ENCODE results near the gene POLG2. TPM values are rescaled to one million over a fixed set of nuclear protein-coding genes. Genes with fewer than 3 reads are reported as not detected.
"Not testable (repeated sequence)": the region's sequence is repeated elsewhere in the genome, so short reads cannot be mapped to it uniquely, and the experiment has no call there.

The POLG2 gene
- total and polyA plus RNA-seq, 9 of the 15 experiments (the other 6 are each of a cell fraction or from before 2014, with no cell fraction given): 13.4 to 44.8 (median 37.0) TPM

DNA sequence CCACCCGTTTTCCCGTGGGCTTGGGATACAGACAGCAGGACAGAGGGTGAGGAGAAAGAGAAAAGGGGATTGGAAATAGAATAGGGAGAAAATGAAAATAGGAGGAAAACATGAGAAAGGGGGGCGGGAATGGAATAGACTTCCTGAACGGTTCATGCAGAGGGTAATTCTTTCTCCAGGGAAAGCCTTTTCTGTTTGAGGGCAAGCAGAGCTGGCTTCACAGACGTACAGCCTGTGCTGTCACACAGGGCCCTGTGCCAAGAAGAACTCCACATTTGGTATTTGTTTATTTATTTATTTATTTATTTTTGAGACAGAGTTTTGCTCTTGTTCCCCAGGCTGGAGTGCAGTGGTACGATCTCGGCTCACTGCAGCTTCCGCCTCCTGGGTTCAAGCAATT, 35.9 kb downstream of the POLG2 start:
- Histone ChIP-seq H3K9ac (ENCODE audit: insufficient read depth in 1 of 2, low read depth in 2 of 2, low read length in 2 of 2) (no peak overlapping the region), H4K20me1 (replicated peaks; ENCODE audit: control insufficient read depth, insufficient read depth, low read length) (no peaks in the 10 kb centered on the region), H3K27me3 (ENCODE audit: control insufficient read depth in 2 of 2, insufficient read depth in 2 of 2, low read length in 2 of 2) (no peaks in the 10 kb centered on the region), H3K4me3 (no peak overlapping the region), H3K27ac (ENCODE audit: extremely low read depth, low read depth, low read length) (no peak overlapping the region), H3K36me3 (ENCODE audit: control insufficient read depth, insufficient read depth, low read length) (no peaks in the 10 kb centered on the region), H3K4me2 (ENCODE audit: insufficient read depth, low read length) (no peak overlapping the region), H3K9me1 (ENCODE audit: control insufficient read depth, insufficient read depth, low read length) (no peaks in the 10 kb centered on the region), H3K9me3 (replicated peaks; ENCODE audit: control insufficient read depth, insufficient read depth, low read depth, low read length) (no peaks in the 10 kb centered on the region), H2AFZ (ENCODE audit: low read depth, low read length) (no peak overlapping the region), H3K79me2 (ENCODE audit: control insufficient read depth, insufficient read depth, low read length) (no peaks in the 10 kb centered on the region), H3K4me1 (replicated peaks in 1 of 2; ENCODE audit: control insufficient read depth in 2 of 2, insufficient read depth in 2 of 2, low read length in 2 of 2) (no peaks in the 10 kb centered on the region)
- intact Hi-C loops (cut with micrococcal nuclease): no loop called here
- BruUV-seq (replicated peaks): no TSS peak
- in situ Hi-C loops (cut with MboI): no loop called here
- no peak for DNase-seq (ENCODE audit: extremely low read depth in 1 of 4, low spot score in 3 of 4)
- ATAC-seq: no peak
- 63% methylated on average over 8 of the region's 8 CpGs for WGBS (ENCODE audit: insufficient coverage, low coverage, missing lambda C conversion rate)
- TF ChIP-seq SAP30 (IDR thresholded peaks at IDR 0.05; ENCODE audit: borderline replicate concordance, insufficient read depth, low read depth, low read length, poor library complexity, severe bottlenecking) (no peak), PHF21A (IDR thresholded peaks at IDR 0.05; ENCODE audit: borderline replicate concordance, low read depth) (no peak), ARID2 (IDR thresholded peaks at IDR 0.05) (no peak), PYGO2 (tag; IDR thresholded peaks at IDR 0.05) (no peak), ZNF589 (CRISPR knock-in tag; IDR thresholded peaks at IDR 0.05; ENCODE audit: low read depth) (no peak), LCOR (CRISPR knock-in tag; IDR thresholded peaks at IDR 0.05) (no peak)
- TF ChIP-seq, protein P1, sequence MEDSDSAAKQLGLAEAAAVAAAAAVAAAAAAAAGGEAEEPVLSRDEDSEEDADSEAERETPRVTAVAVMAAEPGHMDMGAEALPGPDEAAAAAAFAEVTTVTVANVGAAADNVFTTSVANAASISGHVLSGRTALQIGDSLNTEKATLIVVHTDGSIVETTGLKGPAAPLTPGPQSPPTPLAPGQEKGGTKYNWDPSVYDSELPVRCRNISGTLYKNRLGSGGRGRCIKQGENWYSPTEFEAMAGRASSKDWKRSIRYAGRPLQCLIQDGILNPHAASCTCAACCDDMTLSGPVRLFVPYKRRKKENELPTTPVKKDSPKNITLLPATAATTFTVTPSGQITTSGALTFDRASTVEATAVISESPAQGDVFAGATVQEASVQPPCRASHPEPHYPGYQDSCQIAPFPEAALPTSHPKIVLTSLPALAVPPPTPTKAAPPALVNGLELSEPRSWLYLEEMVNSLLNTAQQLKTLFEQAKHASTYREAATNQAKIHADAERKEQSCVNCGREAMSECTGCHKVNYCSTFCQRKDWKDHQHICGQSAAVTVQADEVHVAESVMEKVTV (CRISPR knock-in tag; IDR thresholded peaks at IDR 0.05): no peak
- TF ChIP-seq, protein P2, sequence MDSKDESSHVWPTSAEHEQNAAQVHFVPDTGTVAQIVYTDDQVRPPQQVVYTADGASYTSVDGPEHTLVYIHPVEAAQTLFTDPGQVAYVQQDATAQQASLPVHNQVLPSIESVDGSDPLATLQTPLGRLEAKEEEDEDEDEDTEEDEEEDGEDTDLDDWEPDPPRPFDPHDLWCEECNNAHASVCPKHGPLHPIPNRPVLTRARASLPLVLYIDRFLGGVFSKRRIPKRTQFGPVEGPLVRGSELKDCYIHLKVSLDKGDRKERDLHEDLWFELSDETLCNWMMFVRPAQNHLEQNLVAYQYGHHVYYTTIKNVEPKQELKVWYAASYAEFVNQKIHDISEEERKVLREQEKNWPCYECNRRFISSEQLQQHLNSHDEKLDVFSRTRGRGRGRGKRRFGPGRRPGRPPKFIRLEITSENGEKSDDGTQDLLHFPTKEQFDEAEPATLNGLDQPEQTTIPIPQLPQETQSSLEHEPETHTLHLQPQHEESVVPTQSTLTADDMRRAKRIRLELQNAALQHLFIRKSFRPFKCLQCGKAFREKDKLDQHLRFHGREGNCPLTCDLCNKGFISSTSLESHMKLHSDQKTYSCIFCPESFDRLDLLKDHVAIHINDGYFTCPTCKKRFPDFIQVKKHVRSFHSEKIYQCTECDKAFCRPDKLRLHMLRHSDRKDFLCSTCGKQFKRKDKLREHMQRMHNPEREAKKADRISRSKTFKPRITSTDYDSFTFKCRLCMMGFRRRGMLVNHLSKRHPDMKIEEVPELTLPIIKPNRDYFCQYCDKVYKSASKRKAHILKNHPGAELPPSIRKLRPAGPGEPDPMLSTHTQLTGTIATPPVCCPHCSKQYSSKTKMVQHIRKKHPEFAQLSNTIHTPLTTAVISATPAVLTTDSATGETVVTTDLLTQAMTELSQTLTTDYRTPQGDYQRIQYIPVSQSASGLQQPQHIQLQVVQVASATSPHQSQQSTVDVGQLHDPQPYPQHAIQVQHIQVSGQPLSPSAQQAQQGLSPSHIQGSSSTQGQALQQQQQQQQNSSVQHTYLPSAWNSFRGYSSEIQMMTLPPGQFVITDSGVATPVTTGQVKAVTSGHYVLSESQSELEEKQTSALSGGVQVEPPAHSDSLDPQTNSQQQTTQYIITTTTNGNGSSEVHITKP (IDR thresholded peaks at IDR 0.05; ENCODE audit: partially characterized antibody): peak; percentile 8
- FAIRE-seq: no peak
- CTCF ChIA-PET (ENCODE audit: low intra/inter-chr PET ratio): no interaction called here
- POLR2A ChIA-PET: interaction anchor here (0.6 to 3.4 kb wide), 4 partner anchors 12 to 644 kb away, joined by 3 to 11 read pairs (median 4); partner anchors contain the start of gene MILR1

DNA sequence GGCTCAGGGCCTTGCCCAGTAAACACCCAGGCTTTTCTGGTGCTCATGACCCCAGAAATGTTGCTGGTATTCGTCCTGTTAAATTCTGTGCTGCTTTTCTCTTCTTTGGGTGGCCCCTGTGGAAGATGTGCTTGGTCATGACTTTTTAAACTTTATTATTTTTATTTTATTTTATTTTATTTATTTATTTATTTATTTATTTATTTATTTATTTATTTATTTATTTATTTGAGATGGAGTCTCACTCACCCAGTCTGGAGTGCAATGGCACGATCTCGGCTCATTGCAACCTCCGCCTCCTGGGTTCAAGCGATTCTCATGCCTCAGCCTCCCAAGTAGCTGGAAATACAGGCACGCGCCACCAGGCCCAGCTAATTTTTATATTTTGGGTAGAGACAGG, 37.0 kb downstream of the POLG2 start:
- FAIRE-seq; CTCF ChIA-PET (ENCODE audit: low intra/inter-chr PET ratio); H3K9ac ChIP-seq (ENCODE audit: insufficient read depth in 1 of 2, low read depth in 2 of 2, low read length in 2 of 2); BruUV-seq (replicated peaks); H2AFZ ChIP-seq (ENCODE audit: low read depth, low read length); in situ Hi-C loops (cut with MboI); H3K27ac ChIP-seq (ENCODE audit: extremely low read depth, low read depth, low read length); H4K20me1 ChIP-seq (replicated peaks; ENCODE audit: control insufficient read depth, insufficient read depth, low read length); H3K4me2 ChIP-seq (ENCODE audit: insufficient read depth, low read length); DNase-seq (ENCODE audit: extremely low read depth in 1 of 4, low spot score in 3 of 4); H3K9me3 ChIP-seq (replicated peaks; ENCODE audit: control insufficient read depth, insufficient read depth, low read depth, low read length); H3K36me3 ChIP-seq (ENCODE audit: control insufficient read depth, insufficient read depth, low read length); ATAC-seq; H3K27me3 ChIP-seq (ENCODE audit: control insufficient read depth in 2 of 2, insufficient read depth in 2 of 2, low read length in 2 of 2); H3K79me2 ChIP-seq (ENCODE audit: control insufficient read depth, insufficient read depth, low read length); H3K4me1 ChIP-seq (replicated peaks in 1 of 2; ENCODE audit: control insufficient read depth in 2 of 2, insufficient read depth in 2 of 2, low read length in 2 of 2); H3K4me3 ChIP-seq; H3K9me1 ChIP-seq (ENCODE audit: control insufficient read depth, insufficient read depth, low read length); intact Hi-C loops (cut with micrococcal nuclease): not testable (repeated sequence)
- POLR2A ChIA-PET: interaction anchor here (0.6 to 3.4 kb wide), 4 partner anchors 10 to 64 kb away, joined by 4 to 11 read pairs (median 6); partner anchors contain the start of genes DDX5 and MILR1
- WGBS (ENCODE audit: insufficient coverage, low coverage, missing lambda C conversion rate): 89% methylated on average over 7 of the region's 7 CpGs
